Caki2 (cell line): Measurements from ENCODE around the gene PLXNA4. TPM values are rescaled to one million over a fixed set of nuclear protein-coding genes. Genes with fewer than 3 reads are reported as not detected.
"Not testable (repeated sequence)": the region's sequence is repeated elsewhere in the genome, so short reads cannot be mapped to it uniquely, and the experiment has no call there.

Experiments used
- DNase-seq: peaks from one replicate; pipeline ENCODE4 v3.0.0-alpha.2; 2015; ENCODE audit warnings: low read depth
- in situ Hi-C: cut with HindIII; loops from 2 replicates; pipeline ENCODE4 v1.10.0; 2016; ENCODE audit warnings: low sequenced_read_pairs, low pct_unique_long_range_greater_than_20kb, mixed read lengths
- total RNA-seq: library from RNA; depleted of rRNA; stranded (reverse); fragments of >200 nt; shearing (Covaris generic); gene quantifications from 2 replicates; pipeline ENCODE4 v1.2.3, GENCODE V29; 2014; ENCODE audit warnings: low replicate concordance

PLXNA4 gene
- total RNA-seq, 1 experiment from 2014 or later: 0.34 TPM

GRCh38 chr7:132397070-132397469 lies 179.2 kb downstream of the PLXNA4 start:
- DNase-seq: no peak
- in situ Hi-C loops: no loop called here

DNA sequence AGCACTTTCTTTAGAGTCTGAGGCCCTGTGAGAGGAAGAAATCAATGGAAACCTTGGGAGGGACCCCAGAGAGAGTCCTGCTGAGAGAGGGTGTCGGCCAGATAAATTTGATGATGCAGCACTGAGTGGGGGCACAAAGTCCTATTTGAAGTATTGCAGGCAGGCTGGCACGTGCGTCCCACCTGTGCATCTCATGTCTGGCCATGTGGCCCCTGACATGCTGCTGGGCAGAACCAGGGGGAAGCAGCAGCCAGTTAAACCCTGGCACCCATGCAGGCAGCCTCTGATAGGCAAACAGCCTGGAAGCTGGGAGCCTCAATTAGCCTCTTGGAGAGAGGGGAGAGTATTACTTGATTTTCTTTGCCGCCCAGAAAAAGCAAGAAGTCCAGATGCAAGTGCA lies 180.9 kb downstream of the PLXNA4 start:
- no peak for DNase-seq
- in situ Hi-C loops: no loop called here

DNA sequence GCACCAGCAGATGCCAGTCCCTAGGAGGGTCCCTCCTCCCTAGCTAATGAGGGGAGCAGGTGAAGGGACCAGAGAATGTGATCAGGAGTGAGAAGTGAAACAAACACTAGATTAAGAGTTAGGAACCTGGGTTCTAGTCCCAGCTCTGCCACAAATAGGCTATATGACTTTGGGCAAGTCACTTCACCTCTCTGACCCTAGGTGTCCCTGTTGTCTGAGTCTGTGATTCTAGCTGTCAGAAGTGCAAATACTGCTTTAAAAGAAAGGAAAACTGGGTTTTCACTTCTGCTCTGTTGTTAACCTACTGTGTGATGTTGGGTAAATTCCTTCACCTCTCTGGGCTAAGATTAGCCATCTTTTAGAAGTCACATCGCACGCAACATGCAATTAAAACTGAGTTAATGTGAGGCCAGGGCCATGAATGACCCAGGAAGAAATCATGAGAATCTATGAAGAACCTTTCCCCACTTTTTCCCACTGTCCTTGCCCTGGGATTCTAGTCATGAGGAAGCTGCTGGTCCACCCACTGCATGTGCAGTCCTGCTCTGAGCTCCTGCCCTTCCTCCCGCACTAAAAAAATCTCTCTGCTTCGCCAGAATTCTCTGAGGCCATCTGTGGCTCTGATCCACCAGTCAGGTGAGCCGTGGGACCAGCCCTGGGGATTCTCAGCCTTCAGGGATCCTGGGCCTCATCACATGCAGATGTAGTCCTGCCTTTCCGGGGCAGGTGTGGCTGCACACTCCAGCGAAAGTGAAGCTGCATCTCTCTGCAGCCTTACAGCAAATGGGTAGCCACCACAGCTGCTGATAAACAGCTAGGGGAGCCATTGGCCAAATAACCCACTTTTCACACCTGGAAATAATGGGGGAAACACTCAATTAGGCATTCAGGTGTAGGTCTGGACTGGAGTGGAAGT lies 181.7 kb downstream of the PLXNA4 start:
- in situ Hi-C loops: no loop called here
- no peak for DNase-seq

DNA sequence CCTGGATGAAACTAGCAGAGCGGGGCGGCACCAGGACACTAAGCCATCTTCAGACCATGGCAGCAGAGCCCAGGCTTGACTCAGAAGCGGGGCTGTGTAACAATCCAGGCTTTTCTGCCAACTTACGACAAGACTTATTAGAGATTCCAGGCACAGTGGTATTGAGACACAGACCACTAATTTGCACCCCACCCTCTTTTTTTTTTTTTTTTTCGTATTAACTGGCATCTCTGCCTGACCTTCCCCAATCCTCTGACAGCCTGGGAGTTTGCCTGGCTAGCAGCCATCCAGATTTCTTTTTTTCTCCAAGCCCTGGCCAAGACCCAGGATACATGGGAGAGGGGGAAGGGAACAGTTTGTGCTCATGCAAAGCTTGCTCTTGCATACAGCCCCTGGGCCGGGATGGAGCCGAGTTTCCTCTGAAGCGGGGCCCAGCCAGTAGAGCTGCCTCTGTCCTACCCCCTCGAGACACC lies 182.4 kb downstream of the PLXNA4 start:
- in situ Hi-C loops: no loop called here
- DNase-seq: no peak

DNA sequence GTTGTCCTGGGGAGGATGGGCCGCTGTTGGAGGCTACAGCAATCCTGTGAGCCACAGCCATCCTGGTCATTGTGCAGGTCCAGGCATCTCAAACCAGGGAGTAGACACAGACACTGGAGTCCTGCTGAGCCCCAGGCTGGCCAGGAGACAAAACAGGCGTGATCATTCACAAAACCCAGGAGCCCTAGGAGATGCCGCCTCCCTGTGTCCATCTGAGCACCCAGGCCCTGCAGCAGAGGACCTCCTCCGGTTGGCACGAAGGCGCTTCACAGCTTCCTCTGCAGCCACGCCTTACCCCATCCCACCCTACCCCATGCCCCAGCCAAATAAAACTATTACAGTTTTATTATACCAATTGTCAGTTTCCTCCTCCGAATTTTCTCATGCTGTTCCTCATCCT lies 183.6 kb downstream of the PLXNA4 start:
- no peak for DNase-seq
- in situ Hi-C loops: no loop called here

GRCh38 chr7:132390705-132391104 lies 185.6 kb downstream of the PLXNA4 start:
- no peak for DNase-seq
- in situ Hi-C loops: no loop called here

- DNase-seq, in situ Hi-C loops: not testable (repeated sequence)
Observed at GRCh38 chr7:132390049-132390448, 186.2 kb downstream of the PLXNA4 start.

DNA sequence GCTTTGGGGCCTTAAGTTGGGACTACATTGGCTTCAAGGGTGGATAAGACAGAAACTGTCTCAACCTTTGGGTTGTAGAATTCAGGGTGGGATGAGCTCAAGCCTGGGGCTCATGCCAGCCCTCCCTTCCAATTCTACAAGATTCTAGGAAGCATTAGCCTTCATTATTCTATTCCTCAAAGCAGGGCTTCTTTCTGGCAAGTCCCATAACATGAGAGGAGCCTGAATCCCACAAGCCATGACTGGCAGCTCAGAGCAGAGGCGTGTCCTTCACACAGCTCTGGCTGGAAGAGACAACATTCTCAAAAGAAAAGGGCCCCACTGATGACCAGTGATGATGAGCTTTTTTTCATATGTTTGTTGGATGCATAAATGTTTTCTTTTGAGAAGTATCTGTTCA lies 187.6 kb downstream of the PLXNA4 start:
- DNase-seq: no peak
- in situ Hi-C loops: no loop called here

- in situ Hi-C loops: no loop called here
- DNase-seq: no peak
Observed at GRCh38 chr7:132387596-132387995, 188.7 kb downstream of the PLXNA4 start.

GRCh38 chr7:132386201-132386681 lies 190.0 kb downstream of the PLXNA4 start:
- in situ Hi-C loops: no loop called here
- DNase-seq: no peak

- in situ Hi-C loops: no loop called here
- no peak for DNase-seq
Observed at GRCh38 chr7:132383962-132384361, 192.3 kb downstream of the PLXNA4 start.

DNA sequence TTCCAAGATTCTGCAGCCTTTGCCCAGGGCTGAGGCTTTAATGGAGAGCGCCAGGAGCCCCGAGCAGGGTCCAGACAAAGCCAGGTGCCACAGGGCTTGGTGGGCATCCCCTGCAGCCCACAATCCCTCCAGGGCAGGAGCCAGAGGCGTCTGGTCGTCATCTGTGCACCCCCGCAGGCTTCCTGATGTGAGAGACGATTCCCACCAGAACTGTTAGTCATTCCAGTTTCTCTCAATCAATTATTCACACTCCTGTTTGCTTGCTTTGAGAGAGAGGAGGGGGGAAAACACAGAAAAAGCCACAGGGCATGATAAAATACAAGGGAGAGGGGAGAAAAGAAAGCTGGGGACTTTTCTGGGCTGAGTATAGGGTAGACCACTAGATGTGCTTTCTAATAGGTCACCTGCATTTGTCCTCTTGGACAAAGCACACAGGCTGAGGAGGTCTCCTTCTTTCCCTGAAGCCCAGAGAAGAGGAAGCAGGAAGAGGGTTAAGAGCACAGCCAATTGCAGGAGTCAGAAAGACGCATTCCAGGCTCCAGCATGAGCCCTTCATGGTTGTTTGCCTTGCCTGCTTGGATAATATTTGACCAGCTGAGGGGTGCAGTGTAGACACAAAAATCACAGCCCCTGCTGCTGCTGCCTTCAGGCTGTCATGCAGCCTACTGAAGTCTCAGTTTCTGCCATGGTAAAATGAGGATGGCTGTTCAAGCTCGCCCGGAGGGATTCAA lies 194.4 kb downstream of the PLXNA4 start:
- in situ Hi-C loops: no loop called here
- DNase-seq: no peak

DNA sequence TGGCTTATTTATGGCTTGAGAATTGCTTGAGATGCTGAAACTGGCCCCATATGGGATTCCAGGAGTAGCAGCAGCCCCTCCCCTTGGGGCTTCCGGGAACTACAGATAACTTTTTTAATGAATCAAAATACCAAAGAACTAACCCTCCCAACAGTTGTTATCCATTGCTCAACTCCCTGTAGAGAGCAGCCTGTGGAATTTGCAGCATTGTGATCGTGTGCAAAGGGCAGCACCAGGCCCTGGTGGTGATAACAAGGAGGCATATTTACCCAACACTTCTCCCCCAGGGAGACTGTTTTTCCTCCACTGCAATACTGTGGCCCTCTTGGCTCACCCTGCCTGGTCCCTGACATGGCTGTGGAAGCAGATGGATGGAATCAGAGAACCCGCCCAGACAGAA lies 196.2 kb downstream of the PLXNA4 start:
- no peak for DNase-seq
- in situ Hi-C loops: no loop called here

DNA sequence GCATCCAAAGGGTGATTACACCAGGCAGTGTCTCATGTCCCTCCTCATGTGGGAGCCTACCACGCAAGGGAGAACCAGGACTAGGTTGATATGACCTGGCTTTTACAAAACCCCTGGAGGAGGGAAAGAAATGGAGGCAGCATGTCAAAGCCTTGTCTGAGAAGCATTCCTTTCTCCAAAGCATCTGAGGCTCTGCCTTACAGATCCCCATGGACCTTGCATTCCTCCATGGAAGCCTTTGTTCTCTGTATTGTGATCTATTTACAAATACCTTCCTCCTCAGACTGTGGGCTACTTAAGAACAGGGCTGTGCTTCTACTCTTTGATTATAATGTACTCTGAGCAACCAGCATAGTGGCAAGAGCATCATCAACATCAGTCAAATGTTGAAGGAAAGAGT lies 197.0 kb downstream of the PLXNA4 start:
- DNase-seq: no peak
- in situ Hi-C loops: no loop called here

- DNase-seq: no peak
- in situ Hi-C loops: no loop called here
Observed at GRCh38 chr7:132377703-132378584, 198.3 kb downstream of the PLXNA4 start.

- DNase-seq: no peak
- in situ Hi-C loops: no loop called here
Observed at GRCh38 chr7:132377015-132377414, 199.3 kb downstream of the PLXNA4 start.

DNA sequence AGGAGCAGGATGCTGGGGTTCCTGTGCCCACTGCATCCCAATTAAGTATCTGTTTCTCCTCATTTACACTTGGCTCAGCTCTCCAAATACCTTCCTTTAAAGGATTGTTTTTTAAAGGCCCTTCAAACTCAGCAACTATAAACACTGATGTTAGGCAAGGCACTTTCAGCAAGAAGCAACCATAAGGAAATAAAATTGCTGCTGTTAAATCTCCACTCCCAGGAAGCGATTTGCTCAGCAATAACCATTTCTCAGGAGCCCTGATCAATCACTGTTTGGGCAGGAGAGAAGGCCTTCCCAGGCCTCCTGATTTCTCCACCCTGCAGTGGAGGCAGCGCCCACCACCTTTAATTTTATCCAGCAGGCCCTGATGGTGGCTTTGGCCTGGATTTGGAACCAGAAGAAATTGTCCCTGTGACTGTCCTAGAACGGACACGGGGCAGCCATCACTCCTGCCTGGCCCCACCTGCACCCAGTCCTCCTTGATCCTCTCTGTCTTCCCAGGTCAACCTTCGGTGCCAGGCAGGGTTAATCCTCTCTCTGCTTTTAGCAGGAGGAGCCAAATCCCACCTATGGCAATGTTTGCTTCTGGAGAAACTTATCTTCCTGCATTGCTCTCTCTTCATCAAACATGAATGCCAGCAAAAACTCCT lies 199.8 kb downstream of the PLXNA4 start:
- in situ Hi-C loops: no loop called here
- DNase-seq: no peak

GRCh38 chr7:132373879-132374278 lies 202.4 kb downstream of the PLXNA4 start:
- in situ Hi-C loops: no loop called here
- DNase-seq: no peak
